Colon (tissue), 2 donors: ENCODE data around the gene JAKMIP2.
"Not testable (repeated sequence)": the region's sequence is repeated elsewhere in the genome, so short reads cannot be mapped to it uniquely, and the experiment has no call there.

Experiments used
- FAIRE-seq: peaks from 2 replicates; lab custom pipeline; 2012; peaks lifted over from hg19 to GRCh38; lab: Jason Lieb, UNC
- donor health status: control.
- donor health status: control.

JAKMIP2 gene

DNA sequence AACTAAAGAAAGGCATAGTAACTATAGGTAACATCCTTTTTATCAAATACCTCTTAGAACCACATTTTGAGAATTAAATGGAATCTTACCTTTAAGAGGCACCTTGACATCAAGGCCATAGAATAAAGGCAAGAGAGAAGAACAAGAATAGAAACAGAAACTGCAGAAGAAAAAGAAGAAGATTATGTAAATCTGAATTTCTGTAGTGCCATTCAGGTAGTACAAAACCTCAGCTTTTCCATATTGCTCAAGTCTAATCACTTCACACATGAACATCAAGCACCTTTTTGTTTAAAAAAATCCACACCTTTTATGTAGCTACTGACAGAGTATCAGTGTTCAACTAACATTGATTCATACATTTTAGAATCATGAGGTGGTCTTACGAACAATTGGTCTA, 180.9 kb downstream of the JAKMIP2 start:
- FAIRE-seq = no peak

DNA sequence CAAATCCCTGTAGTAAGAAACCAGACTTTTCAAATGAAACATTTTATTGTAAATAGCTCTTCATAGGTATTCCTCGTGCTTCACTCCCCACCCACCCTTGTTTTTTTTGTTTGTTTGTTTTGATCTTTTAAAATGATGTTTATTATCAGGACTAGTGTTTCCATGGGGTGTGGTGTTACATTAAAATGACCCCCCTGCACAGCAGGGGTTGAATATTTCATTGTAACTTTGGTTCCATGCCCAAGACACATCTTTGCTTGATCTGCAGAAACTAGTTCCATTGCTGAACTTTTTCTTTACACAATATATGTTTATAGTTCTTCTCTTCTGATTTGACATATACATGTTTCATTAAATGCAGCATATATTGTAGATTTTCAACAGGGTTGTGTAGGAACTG, 191.4 kb downstream of the JAKMIP2 start:
- no peak for FAIRE-seq

DNA sequence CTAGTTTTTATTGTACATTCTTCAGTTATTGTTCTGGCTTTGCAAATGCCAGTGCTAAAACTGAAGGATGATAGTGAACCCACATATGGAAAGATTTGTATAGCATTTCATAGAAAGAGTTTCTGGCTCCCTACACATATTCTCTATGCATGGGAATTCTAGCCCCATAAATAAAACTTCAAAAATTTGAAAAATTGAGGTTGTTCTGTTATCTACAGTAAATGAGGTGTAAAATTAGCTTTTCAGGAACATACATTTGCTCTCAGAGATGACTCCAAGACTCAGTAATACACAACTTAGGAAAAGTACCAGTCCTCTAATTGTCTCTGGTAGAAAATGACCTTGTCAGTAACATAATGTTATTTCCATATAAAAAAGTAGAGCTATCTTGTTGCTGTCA, 192.4 kb downstream of the JAKMIP2 start:
- FAIRE-seq = no peak

DNA sequence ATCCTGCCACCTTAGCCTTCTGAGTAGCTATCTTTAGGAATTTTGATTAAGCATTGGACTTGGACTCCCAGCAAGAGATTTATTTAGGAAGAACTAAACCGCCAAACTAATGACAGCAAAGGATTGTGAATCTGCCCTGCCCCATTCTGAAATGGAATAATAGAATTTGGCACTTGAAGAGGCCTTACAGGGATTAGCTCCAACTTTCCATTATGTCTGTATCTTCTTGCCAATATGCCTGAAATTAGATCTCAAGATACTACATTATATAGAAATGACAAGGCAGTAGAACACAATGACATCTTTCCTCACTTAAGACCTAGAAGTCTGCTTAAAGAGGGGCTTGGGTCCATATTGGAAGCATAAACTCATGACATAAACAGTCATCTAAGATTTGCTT, 195.7 kb downstream of the JAKMIP2 start:
- no peak for FAIRE-seq

DNA sequence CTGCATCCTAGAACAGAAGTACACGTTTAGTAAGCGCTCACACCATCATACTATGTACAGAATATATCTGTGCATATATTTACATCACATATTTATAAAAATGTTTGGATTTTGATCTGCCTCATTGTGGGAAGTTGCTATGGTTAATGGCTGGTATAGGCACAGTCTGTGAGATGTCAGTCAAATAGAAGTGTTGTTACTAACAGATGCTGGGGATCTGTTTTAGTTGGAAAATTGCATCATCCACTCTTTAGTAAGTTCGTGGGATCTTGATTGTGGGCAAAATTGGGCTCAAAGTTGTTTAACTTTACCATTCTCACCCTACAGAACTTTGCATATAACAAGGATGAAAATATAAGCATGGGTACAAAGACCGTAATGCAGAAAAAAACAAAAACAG, 196.3 kb downstream of the JAKMIP2 start:
- no peak for FAIRE-seq

DNA sequence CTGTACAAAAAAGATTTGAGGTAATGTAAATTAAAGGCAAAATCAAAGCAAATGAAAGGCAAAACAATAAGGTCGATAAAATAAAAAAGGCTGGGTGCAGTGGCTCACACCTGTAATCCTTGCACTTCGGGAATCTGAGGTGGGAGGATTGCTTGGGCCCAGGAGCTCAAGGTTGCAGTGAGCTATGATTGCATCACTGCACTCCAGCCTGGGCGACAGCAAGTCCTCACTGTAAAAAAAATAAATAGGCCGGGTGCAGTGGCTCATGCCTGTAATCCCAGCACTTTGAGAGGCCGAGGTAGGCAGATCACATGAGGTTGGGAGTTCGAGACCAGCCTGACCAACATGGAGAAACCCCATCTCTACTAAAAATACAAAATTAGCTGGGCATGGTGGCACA, 200.3 kb downstream of the JAKMIP2 start:
- not testable (repeated sequence) for FAIRE-seq

DNA sequence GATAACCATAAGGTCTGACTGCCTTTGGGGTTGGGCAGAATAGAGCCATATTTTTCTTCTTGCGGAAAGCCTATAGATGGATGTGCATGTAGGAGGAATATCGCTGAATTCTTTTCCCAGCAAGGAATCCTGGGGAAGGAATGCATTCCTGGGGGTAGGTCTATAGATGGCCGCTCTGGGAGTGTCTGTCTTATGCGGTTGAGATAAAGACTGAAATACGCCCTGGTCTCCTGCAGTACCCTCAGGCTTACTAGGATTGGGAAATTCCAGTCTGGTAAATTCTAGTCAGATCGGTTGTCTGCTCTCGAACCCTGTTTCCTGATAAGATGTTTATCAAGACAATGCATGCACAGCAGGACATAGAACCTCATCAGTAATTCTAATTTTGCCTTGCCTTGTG, 202.1 kb downstream of the JAKMIP2 start:
- FAIRE-seq = not testable (repeated sequence)

DNA sequence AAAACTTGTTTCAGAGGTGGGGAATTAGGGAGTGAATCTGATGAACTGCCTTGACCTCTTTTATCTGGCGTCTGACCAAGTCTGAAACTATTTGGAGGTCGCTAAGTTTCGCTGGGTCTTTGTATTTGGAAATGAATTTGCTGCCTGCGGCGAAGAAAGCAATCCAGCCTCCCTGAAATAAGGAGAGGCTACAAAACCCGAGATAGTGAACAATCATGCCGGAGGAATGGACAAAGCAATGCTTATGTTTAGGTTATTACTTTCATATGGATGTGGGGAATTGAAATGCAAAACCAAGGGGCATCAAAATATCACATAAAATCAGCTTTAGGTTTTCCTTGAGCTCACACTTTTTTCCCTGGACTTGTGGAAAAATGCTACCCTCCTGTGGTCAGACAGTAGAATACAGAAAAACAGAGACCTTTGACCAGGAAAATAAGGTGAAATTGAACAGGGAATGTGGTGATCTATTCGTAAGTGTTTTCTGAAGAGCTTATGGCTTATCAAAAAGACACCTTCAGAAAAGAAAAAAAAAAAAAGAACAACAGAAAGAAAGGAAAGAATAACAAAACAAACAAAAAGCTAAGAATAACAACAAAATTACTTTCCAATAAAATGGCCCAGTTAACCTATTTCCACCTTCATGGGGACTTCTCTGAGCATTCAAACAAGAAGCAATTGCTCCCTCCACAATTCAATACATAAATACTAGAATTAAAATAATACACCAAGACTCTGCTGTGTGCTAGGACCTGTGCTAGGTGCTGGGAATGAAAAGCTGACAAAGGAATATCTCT, 204.1 kb downstream of the JAKMIP2 start:
- no peak for FAIRE-seq

DNA sequence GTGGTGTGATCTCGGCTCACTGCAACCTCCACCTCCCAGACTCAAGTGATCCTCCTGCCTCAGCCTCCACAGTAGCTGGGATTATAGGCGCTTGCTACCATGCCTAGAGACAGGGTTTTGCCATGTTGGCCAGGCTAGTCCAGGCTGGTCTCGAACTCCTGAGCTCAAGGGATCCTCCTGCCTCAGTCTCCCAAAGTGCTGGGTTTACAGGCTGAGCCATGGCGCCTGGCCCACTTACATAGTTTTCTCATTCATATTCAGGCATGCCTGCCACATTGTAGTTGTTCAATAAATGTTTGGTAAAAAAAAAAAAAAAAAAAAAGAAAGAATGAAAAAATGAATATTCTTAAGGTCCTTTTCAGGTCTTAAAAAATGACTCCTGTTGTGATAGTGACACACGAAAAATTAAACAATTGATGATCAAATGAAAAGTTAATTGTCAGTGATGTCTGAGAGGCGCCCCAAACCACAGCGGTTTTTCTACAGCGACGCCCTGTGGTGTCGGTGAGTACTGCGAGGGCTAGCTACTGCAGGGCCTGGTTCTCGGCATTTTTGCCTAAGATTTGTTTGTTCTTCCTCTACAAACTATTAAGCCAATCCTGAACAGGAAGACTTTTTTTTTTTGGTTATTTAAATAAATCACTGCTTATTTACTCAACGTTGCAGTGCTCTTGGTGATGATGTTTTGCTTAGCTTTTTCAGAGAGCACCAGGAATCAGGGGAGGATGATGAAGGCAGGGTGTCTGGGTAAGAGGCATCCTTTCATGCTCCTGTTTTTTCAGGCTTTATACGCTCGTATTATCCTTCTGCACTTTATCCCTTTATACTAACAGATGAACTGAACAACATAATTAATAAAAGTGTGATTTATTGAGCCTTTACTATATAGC, 205.6 kb downstream of the JAKMIP2 start:
- no peak for FAIRE-seq

DNA sequence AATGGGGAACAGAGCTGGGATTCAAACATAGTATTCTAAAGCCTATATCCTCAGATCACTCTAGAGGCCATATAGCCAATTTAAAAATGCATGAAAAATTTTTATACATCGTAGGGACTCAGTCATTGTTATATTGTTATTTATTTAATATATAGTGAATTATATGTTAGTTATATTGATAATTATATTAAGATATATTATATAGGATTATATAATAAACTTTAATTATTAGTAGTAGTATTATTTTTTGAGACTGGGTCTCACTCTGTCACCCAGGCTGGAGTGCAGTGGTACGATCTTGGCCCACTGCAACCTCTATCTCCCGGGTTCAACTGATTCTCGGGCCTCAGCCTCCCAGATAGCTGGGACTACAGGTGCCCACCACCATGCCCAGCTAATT, 206.9 kb downstream of the JAKMIP2 start:
- FAIRE-seq = no peak

DNA sequence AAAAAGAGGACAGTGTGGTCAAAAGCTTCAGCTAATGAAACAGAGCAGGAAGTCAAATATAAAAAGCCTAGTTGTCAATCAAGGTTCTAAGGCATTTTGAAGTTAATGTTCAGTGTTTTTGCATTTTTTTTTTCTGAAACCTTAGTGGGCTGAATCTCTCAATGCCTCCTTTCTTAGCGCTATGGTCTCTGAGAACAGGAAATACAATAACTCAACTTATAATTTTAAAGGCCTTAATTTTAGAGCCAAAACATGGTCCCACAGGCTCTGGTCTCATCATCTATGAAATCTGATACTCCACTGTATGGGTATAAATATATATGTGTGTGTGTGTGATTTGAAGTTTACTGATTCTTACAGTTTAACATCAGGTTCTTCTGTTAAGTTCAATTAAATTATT, 209.3 kb downstream of the JAKMIP2 start:
- no peak for FAIRE-seq

DNA sequence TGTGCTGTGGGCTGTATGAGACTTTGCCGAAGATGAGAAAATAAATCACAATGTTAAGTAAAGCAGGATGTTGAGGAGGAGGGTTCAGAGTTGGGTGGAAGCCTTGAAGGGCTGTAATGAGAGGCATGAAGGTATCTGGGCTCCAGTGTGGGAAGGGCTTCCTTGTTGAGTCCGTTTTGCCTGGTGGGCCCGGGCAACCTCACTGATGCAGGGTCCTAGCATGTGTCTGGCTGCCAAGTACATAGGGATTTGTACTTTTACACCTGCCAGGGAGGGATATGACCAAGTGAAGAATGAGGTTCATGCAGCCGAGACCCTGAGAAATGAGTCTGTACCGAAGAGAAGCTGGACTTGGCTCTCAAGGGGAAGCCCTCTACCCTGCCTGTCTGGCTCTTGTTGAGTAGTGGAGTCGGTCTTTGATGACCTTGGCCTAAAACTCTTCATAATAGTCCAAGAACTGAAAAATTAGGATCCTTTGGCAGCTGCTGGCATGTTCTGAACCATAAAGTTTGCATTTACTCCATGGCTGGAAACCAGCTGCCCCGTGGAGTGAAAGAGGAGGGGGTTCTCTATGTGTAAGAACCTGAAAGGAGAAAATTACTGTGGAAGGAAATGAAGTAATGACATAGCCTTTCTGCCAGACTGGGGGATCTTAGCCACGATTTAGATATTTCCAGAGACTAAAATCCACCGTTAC, 213.7 kb downstream of the JAKMIP2 start:
- FAIRE-seq = no peak

DNA sequence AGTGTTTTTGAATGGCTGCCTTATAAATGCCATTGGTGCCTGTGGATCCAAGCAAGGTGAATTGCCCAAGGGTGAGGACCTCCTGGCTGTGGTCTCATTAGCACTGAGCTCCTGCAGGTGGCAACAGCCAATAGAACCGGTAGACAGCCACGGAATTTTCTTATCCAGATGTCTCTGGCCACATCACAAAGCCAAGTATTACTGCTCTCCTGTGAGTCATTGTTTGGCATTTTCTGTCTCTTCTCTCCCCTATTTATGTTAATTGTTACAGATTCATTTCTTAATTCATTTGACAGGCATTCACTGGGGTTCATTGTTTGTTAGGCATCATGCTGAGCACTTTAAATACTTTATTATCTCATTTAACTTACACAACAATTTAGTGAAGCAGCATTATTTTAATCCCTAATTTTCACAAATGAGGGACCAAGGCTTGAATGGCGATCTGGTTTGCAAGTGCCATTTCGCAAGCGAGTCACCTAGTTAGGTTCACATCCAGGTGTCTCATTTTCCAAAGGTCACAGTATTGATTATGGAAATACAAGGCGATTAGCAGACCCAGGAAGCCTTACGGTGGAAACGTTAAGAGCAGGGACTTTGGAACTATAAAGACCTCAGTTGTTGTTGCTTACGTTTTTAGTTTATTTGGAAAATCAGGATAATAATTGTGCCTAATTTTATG, 214.5 kb downstream of the JAKMIP2 start:
- no peak for FAIRE-seq

DNA sequence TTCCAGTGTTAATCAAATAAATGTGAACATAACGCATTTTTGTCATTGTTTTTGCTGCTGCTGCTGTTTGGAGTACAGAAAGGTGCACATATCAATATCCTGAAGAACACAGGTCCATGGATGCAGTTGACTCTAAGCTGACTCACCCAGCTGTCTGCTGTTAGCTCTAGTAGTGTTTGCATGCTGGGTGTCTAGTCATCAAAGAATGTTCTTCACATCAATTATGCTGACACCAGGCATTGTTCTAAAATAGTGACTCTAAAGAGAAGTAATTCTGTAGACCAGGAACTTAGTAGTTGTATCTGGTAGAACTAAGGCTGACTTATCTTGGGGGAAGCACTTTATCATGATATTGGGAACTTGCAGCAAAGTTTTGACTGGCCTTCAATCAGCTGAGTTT, 217.0 kb downstream of the JAKMIP2 start:
- no peak for FAIRE-seq

DNA sequence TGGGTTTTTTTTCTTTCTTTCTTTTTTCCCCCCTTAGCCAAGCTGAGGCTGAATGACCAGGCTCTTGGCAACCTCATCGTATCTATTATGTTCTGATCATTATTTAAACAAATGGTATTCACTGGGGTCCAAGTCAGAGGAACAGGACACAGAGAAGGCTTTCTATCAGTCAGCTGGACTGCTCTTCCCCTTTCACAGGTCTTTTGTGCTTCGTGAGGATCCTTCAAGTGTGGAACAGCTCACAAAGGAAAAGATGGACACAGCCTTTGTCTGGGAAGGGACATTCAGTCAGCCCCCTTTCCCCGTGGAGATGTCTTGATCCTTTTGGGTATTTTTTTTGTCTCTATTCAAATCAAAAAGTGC, 218.4 kb downstream of the JAKMIP2 start:
- FAIRE-seq = no peak

DNA sequence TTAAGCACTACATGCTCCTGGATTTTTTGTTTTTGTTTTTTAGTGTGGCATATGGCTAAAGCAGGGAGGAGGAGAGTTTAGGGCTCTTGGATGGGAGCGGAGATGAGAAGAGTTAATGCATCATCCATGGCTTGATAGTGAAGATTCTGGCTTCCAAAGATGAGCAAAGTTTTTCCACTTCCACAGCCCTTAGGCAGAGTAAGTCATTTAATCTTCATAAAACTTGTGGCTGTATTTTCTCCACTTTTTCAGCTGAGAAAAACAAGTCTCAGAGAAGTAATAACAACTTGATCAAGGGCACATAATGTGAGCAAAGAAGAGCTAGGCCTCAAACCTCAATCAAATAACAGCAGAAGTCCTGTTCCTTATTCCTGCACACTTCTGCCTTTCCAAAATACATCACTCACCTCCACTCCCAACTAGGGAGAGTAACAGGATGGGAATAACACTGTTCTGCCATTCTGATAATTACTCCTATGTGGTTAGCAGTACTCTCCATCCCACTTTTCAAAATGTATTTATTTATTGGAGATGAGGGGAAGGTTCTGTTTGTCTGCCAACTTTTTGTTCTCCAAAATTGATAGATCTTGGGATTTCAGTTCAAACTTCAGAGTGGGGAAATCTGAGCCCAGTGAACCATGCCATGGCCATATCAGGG, 218.9 kb downstream of the JAKMIP2 start:
- FAIRE-seq = no peak

DNA sequence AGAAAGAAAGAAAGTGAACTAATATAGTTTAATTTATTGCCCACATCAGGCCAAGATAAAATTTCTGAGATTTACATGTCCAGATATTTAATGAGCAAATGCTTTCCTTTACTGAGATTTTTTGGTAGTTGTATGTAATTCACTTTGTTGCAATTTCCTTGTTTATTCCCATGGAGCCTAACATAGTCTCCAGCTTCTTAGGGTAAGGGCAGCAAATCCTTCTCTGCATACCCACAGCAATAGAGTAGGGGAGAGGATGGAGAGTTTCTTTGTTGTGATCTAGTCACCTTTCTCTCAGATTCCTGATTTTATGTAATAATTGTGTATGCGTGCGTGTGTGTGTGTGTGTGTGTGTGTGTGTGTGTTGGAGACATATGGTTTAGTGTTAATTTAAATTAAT, 221.1 kb downstream of the JAKMIP2 start:
- no peak for FAIRE-seq

DNA sequence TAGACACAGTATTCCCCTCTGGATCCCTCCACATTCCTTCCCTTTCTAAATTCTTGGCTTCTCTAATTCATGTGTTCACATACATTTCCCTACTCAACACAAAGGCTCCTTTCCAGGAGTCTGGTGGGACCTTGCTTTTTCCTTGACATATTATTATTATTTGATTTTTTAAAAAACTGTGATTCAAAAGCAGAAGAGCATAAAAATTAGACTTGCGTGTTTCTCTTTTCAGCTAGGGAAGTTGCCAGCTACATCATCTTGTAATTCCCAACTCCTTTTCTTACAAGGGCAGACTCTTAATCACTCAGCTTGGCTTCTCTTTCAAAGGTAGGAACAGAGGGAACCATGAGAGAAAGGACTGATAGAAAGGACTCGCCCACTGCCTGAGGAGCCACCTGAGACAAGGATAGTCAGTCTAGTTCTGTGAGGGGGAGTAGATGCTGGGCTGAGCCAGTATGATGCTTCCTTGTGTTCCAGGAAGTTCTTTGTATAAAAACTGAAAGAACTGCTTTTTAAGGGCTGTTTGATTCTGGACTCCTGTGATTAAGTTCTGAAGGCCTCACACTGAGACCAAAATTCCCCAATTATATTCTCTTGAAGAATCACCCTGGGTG, 221.7 kb downstream of the JAKMIP2 start:
- FAIRE-seq = no peak

DNA sequence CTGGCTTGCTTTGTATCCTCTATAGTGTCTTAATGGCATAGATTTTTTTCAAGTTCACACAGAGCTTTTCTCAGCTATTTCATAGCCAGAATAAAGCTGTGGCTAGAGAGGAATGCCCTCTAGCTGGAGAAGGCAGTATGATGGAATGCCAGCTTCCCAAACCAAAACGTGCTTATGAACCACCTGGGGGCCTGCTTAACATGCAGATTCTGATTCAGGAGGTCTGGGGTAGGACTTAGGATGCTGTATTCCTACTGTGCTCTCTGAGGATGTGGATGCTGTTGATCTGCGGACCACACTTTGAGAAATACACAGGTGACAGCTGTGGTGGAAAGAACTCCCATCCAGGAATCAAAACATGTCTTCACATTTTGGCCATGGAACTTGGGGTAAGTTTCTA, 222.8 kb downstream of the JAKMIP2 start:
- no peak for FAIRE-seq

DNA sequence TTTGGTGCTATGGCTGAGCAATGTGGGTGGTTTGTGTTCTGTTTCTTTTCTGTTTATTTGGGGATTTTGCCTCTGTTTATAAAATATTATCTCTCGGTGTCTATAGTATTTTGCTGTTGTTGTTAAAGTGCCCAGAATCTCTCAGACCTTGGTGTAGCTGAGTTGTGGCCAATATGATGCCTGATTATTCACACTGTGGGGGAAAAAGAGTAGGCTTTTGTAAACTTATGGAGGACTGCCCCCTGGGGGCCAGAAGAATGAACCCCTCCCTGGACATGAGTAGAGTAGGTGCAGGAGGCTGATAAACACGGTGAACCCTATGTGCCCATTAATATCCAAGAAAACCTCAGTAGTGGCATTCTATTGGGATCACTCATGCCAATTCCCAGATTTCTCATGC, 223.7 kb downstream of the JAKMIP2 start:
- FAIRE-seq = no peak
